Measurements from ENCODE around the gene TMEM138.

- TF ChIP-seq POLR2A (IDR thresholded peaks at IDR 0.05; ENCODE audit: low read length) (no peak), GATA1 (IDR thresholded peaks at IDR 0.05; ENCODE audit: low read depth, low read length) (no peak)
These were observed 55.5 kb downstream of the TMEM138 start for GRCh38 chr11:61417670-61418069.

Measured in erythroblast (primary cell).